B cell (primary cell): ENCODE data around the gene HBA1. TPM values are rescaled to one million over a fixed set of nuclear protein-coding genes. Genes with fewer than 3 reads are reported as not detected.

Experiments used
- ATAC-seq: fragments of 200-7000 bp; cut with Tn5 transposase; one replicate; pipeline ENCODE4 v1.10.0; 2021; ENCODE audit warnings: low read depth, mild to moderate bottlenecking, moderate number of reproducible peaks, moderate library complexity
- CTCF ChIA-PET: fragments of 350-600 bp; sonication (Branson Sonifier 250); formaldehyde crosslinking; loops from one replicate; lab custom pipeline; 2021; ENCODE audit warnings: antibody characterized with exemption, inconsistent platforms; lab: Charles Lee
- POLR2A ChIA-PET: fragments of 350-600 bp; sonication (Branson Sonifier 250); formaldehyde crosslinking; loops from one replicate; lab custom pipeline; 2021; ENCODE audit warnings: antibody characterized with exemption; lab: Charles Lee
- DNase-seq: peaks from one replicate; pipeline ENCODE4 v3.0.0; 2013
- H2AFZ ChIP-seq: 2 replicates; pipeline ENCODE4 v1.6.1; 2012; ENCODE audit warnings: mild to moderate bottlenecking, low read depth, low read length; ENCODE audit not compliant: insufficient read depth, poor library complexity, severe bottlenecking
- H3K27ac ChIP-seq, 2 donors: 1 replicate in 1 of 2; 2 replicates in 1 of 2; pipeline ENCODE4 v1.5.1; 2012 to 2013; ENCODE audit warnings: low read length in 2 of 2, mild to moderate bottlenecking in 2 of 2, moderate library complexity in 1 of 2
- H3K27me3 ChIP-seq, 4 experiments: fragments of 200-600 bp in 1 of 4; sonication (generic) in 1 of 4; replicated peaks in 1 of 4; 1 replicate in 2 of 4; 2 replicates in 2 of 4; pipeline versions ENCODE4 v1.6.1 to v1.7.0; 2013 to 2016; ENCODE audit warnings: low read length in 3 of 4, mild to moderate bottlenecking in 2 of 4, mixed read lengths in 1 of 4, moderate library complexity in 1 of 4; ENCODE audit not compliant: insufficient read depth in 4 of 4, control insufficient read depth in 3 of 4; ENCODE audit errors: control extremely low read depth in 1 of 4
- H3K36me3 ChIP-seq, 2 experiments: replicated peaks in 1 of 2; 1 replicate in 1 of 2; 2 replicates in 1 of 2; pipeline versions ENCODE4 v1.6.1 to v1.7.1; 2013; ENCODE audit warnings: low read length in 1 of 2; ENCODE audit not compliant: insufficient read depth in 2 of 2, control insufficient read depth in 1 of 2; ENCODE audit errors: control extremely low read depth in 1 of 2, extremely low read depth in 1 of 2
- H3K4me1 ChIP-seq, 2 donors: fragments of 200-600 bp in 1 of 2; sonication (generic) in 1 of 2; 1 replicate in 1 of 2; 2 replicates in 1 of 2; pipeline versions ENCODE4 v1.5.1 to v1.6.1; 2013 to 2017; ENCODE audit warnings: low read length in 2 of 2; ENCODE audit not compliant: control insufficient read depth in 2 of 2, insufficient read depth in 2 of 2
- H3K4me2 ChIP-seq: replicated peaks from 2 replicates; pipeline ENCODE3; 2012; ENCODE audit warnings: mild to moderate bottlenecking, low read depth, low read length; ENCODE audit not compliant: poor library complexity, severe bottlenecking
- H3K4me3 ChIP-seq, 5 experiments: fragments of 200-600 bp in 1 of 5; sonication (generic) in 1 of 5; 1 replicate in 3 of 5; 2 replicates in 2 of 5; pipeline versions ENCODE4 v1.5.1 to v1.7.0; 2011 to 2016; ENCODE audit warnings: low read length in 4 of 5, mild to moderate bottlenecking in 4 of 5, low read depth in 2 of 5, control low read depth in 1 of 5, moderate library complexity in 1 of 5; ENCODE audit not compliant: insufficient read depth in 1 of 5; ENCODE audit errors: control extremely low read depth in 1 of 5, extremely low read depth in 1 of 5
- H3K79me2 ChIP-seq: fragments of 200-600 bp; sonication (generic); one replicate; pipeline ENCODE4 v1.6.0; 2016; ENCODE audit warnings: low read length; ENCODE audit not compliant: control insufficient read depth, insufficient read depth
- H3K9ac ChIP-seq: fragments of 200-600 bp; sonication (generic); 2 replicates; pipeline ENCODE4 v1.6.1; 2017; ENCODE audit warnings: mild to moderate bottlenecking, low read length, moderate library complexity
- H3K9me3 ChIP-seq, 3 donors: one replicate each; pipeline versions ENCODE4 v1.6.1 to v1.7.1; 2013; ENCODE audit warnings: low read length in 2 of 3; ENCODE audit not compliant: control insufficient read depth in 2 of 3, insufficient read depth in 1 of 3; ENCODE audit errors: control extremely low read depth in 1 of 3
- H4K20me1 ChIP-seq: 2 replicates; pipeline ENCODE4 v1.6.0; 2012; ENCODE audit warnings: mild to moderate bottlenecking, low read length; ENCODE audit not compliant: insufficient read depth, control insufficient read depth, poor library complexity, severe bottlenecking
- H3K27ac Mint-ChIP-seq: one replicate; pipeline ENCODE4 v1.8.0; 2021; ENCODE audit warnings: mixed read lengths
- H3K27me3 Mint-ChIP-seq: one replicate; pipeline ENCODE4 v1.8.0; 2021; ENCODE audit warnings: mixed read lengths
- H3K4me1 Mint-ChIP-seq: one replicate; pipeline ENCODE4 v1.8.0; 2021; ENCODE audit warnings: mixed read lengths
- H3K4me3 Mint-ChIP-seq: one replicate; pipeline ENCODE4 v1.8.0; 2021; ENCODE audit warnings: mixed read lengths
- H3K9me3 Mint-ChIP-seq: one replicate; pipeline ENCODE4 v1.8.0; 2022; ENCODE audit warnings: mixed read lengths; ENCODE audit not compliant: insufficient read depth
- CTCF ChIP-seq: fragments of 200-600 bp; IDR thresholded peaks from one replicate; pipeline ENCODE4 v1.8.0; 2022; ENCODE audit warnings: antibody characterized with exemption, mild to moderate bottlenecking
- EZH2 ChIP-seq: IDR thresholded peaks from 2 replicates; pipeline ENCODE4 v1.6.1; 2012; ENCODE audit warnings: borderline replicate concordance, low read depth, mild to moderate bottlenecking, moderate library complexity, low read length; ENCODE audit not compliant: insufficient read depth, poor library complexity, severe bottlenecking
- WGBS: methylation state at CpG from one replicate; pipeline ENCODE4 v1.1.5; 2013; ENCODE audit warnings: missing lambda C conversion rate; ENCODE audit not compliant: insufficient coverage; 5-methylcytosine and 5-hydroxymethylcytosine counted together
- intact Hi-C: fragments of 100-400 bp; cut with micrococcal nuclease; formaldehyde crosslinking; loops from one replicate; pipeline ENCODE4 v1.10.0; 2022
- polyA plus RNA-seq: library from polyadenylated mRNA; depleted of rRNA; stranded (reverse); fragments of >200 nt; gene quantifications from 2 replicates; pipeline ENCODE4 v1.2.3, GENCODE V29; 2012
- total RNA-seq, 2 donors: library from RNA; stranded (reverse); fragments of 120-200 nt in 1 of 2; gene quantifications; 1 replicate in 1 of 2; 2 replicates in 1 of 2; pipeline versions ENCODE4 v1.2.3 to v1.2.4, GENCODE V29; 2013 to 2022

The HBA1 gene
- total and polyA plus RNA-seq, 2 donors (not counting 1 experiment from before 2014, with no cell fraction given): 38.5 to 283 TPM

- H3K79me2 ChIP-seq: no peaks in the 10 kb centered on the region
- no peak overlapping the region for H3K4me3 ChIP-seq
- no peak overlapping the region for H3K9ac ChIP-seq
- H3K4me3 Mint-ChIP-seq: no peak overlapping the region
- H3K27ac ChIP-seq: no peak overlapping the region
- H3K9me3 ChIP-seq: peaks cover 0 to 3% (median 0%) of the 10 kb centered on the region in 3 donors
- no peaks in the 10 kb centered on the region for H3K9me3 Mint-ChIP-seq
- no peak overlapping the region for H3K27ac Mint-ChIP-seq
- H4K20me1 ChIP-seq: no peaks in the 10 kb centered on the region
- no peak overlapping the region for H2AFZ ChIP-seq
- DNase-seq (no peak), ATAC-seq (no peak)
- ChIA-PET CTCF (no interaction called here), POLR2A (no interaction called here)
- no peak overlapping the region for H3K4me2 ChIP-seq
- H3K36me3 ChIP-seq: no peaks in the 10 kb centered on the region
- H3K27me3 Mint-ChIP-seq: peaks cover 35% of the 10 kb centered on the region
- no peak for TF ChIP-seq EZH2
- no peak for TF ChIP-seq CTCF
- intact Hi-C loops: no loop called here
- H3K27me3 ChIP-seq: peaks cover 0 to 15% (median 0%) of the 10 kb centered on the region in 4 experiments
- H3K4me1 Mint-ChIP-seq: no peaks in the 10 kb centered on the region
- 93% methylated on average over 14 of the region's 14 CpGs for WGBS
- H3K4me1 ChIP-seq: no peaks in the 10 kb centered on the region
Measured at GRCh38 chr16:144797-145252, 31.7 kb upstream of the HBA1 start.

- CTCF ChIA-PET: no interaction called here
- no peak overlapping the region for H3K4me3 Mint-ChIP-seq
- no peak overlapping the region for H3K27ac ChIP-seq
- no peaks in the 10 kb centered on the region for H3K9me3 ChIP-seq
- peaks cover 0 to 15% (median 0%) of the 10 kb centered on the region in 4 experiments for H3K27me3 ChIP-seq
- H2AFZ ChIP-seq: no peak overlapping the region
- no peak overlapping the region for H3K27ac Mint-ChIP-seq
- DNase-seq (no peak), ATAC-seq (no peak)
- no CpG with 5 or more reads among the region's 2 CpGs for WGBS
- no peak overlapping the region for H3K4me2 ChIP-seq
- intact Hi-C loops: no loop called here
- no peaks in the 10 kb centered on the region for H3K4me1 Mint-ChIP-seq
- TF ChIP-seq EZH2 (no peak), CTCF (no peak)
- no peaks in the 10 kb centered on the region for H3K4me1 ChIP-seq
- H3K79me2 ChIP-seq: no peaks in the 10 kb centered on the region
- POLR2A ChIA-PET: no interaction called here
- no peak overlapping the region for H3K4me3 ChIP-seq
- H3K9me3 Mint-ChIP-seq: no peaks in the 10 kb centered on the region
- no peaks in the 10 kb centered on the region for H3K36me3 ChIP-seq
- H4K20me1 ChIP-seq: no peaks in the 10 kb centered on the region
- H3K27me3 Mint-ChIP-seq: peaks cover 41% of the 10 kb centered on the region
- no peak overlapping the region for H3K9ac ChIP-seq
Measured at GRCh38 chr16:146646-147045, 29.8 kb upstream of the HBA1 start.
